WTC11 (cell line): ENCODE data around the gene NDUFV2. TPM values are rescaled to one million over a fixed set of nuclear protein-coding genes. Genes with fewer than 3 reads are reported as not detected.

ENCODE experiments used
- ATAC-seq: fragments of 200-7000 bp; cut with Tn5 transposase; 2 replicates; pipeline ENCODE4 v1.10.0; 2021; ENCODE audit warnings: mild to moderate bottlenecking, moderate library complexity
- CTCF ChIA-PET: fragments of 300-600 bp; sonication (Branson Sonifier 250); formaldehyde crosslinking; loops from one replicate; lab custom pipeline; 2021; ENCODE audit warnings: antibody characterized with exemption; lab: Charles Lee
- POLR2A ChIA-PET: fragments of 350-600 bp; sonication (Branson Sonifier 250); formaldehyde crosslinking; loops from one replicate; lab custom pipeline; 2021; ENCODE audit warnings: antibody characterized with exemption; lab: Charles Lee
- DNase-seq: peaks from one replicate; pipeline ENCODE4 v3.0.0; 2021; ENCODE audit warnings: low spot score
- H3K27ac Mint-ChIP-seq: 2 replicates; pipeline ENCODE4 v1.8.0; 2021; ENCODE audit warnings: mixed read lengths
- H3K27me3 Mint-ChIP-seq: 2 replicates; pipeline ENCODE4 v1.8.0; 2021; ENCODE audit warnings: low read depth, mild to moderate bottlenecking, moderate library complexity, mixed read lengths
- H3K36me3 Mint-ChIP-seq: 2 replicates; pipeline ENCODE4 v1.8.0; 2021; ENCODE audit warnings: mixed read lengths
- H3K4me1 Mint-ChIP-seq: 2 replicates; pipeline ENCODE4 v1.8.0; 2022; ENCODE audit warnings: mixed read lengths
- H3K4me3 Mint-ChIP-seq: 2 replicates; pipeline ENCODE4 v1.8.0; 2021; ENCODE audit warnings: mild to moderate bottlenecking, moderate library complexity, mixed read lengths
- H3K9me3 Mint-ChIP-seq: 2 replicates; pipeline ENCODE4 v1.8.0; 2021; ENCODE audit warnings: mixed read lengths
- ATF3 ChIP-seq: sonication (generic); formaldehyde crosslinking; conservative IDR thresholded peaks from 2 replicates; pipeline ENCODE4 v1.8.1; 2022; ENCODE audit warnings: mild to moderate bottlenecking, missing genetic modification reagents
- CBFB ChIP-seq: sonication (generic); formaldehyde crosslinking; IDR thresholded peaks from 2 replicates; pipeline ENCODE4 v1.8.1; 2022; ENCODE audit warnings: mild to moderate bottlenecking, low read depth, missing genetic modification reagents
- ELF4 ChIP-seq: sonication (generic); formaldehyde crosslinking; IDR thresholded peaks from 2 replicates; pipeline ENCODE4 v1.8.1; 2022; ENCODE audit warnings: low read depth, mild to moderate bottlenecking, moderate library complexity, missing genetic modification reagents
- ERG ChIP-seq: fragments of 250-450 bp; sonication (Bioruptor Pico); IDR thresholded peaks from 2 replicates; pipeline ENCODE4 v1.8.0; 2021; ENCODE audit warnings: mild to moderate bottlenecking
- FOXP1 ChIP-seq: sonication (generic); formaldehyde crosslinking; IDR thresholded peaks from 2 replicates; pipeline ENCODE4 v1.8.0; 2022; ENCODE audit warnings: missing genetic modification reagents, mild to moderate bottlenecking, moderate library complexity, borderline replicate concordance
- GRHL2 ChIP-seq: fragments of 250-450 bp; sonication (Bioruptor Pico); IDR thresholded peaks from 2 replicates; pipeline ENCODE4 v1.8.0; 2022; ENCODE audit warnings: mild to moderate bottlenecking, moderate library complexity; ENCODE audit not compliant: insufficient replicate concordance, severe bottlenecking
- GTF2I ChIP-seq: fragments of 250-450 bp; sonication (Bioruptor Pico); conservative IDR thresholded peaks from 2 replicates; pipeline ENCODE4 v1.4.0; 2021; ENCODE audit warnings: mild to moderate bottlenecking
- HMGXB4 ChIP-seq: sonication (generic); formaldehyde crosslinking; IDR thresholded peaks from 2 replicates; pipeline ENCODE4 v1.8.1; 2023; ENCODE audit warnings: mild to moderate bottlenecking, moderate library complexity, missing genetic modification reagents
- IRF1 ChIP-seq: sonication (generic); formaldehyde crosslinking; IDR thresholded peaks from 2 replicates; pipeline ENCODE4 v1.8.0; 2023; ENCODE audit warnings: missing genetic modification reagents
- KAT7 ChIP-seq: sonication (generic); formaldehyde crosslinking; IDR thresholded peaks from 2 replicates; pipeline ENCODE4 v1.8.1; 2023; ENCODE audit warnings: missing genetic modification reagents, mild to moderate bottlenecking, borderline replicate concordance
- MLX ChIP-seq: sonication (generic); formaldehyde crosslinking; IDR thresholded peaks from 2 replicates; pipeline ENCODE4 v1.8.1; 2023; ENCODE audit warnings: mild to moderate bottlenecking, missing genetic modification reagents, moderate library complexity
- NR1H2 ChIP-seq: sonication (generic); formaldehyde crosslinking; IDR thresholded peaks from 2 replicates; pipeline ENCODE4 v1.9.0; 2021; ENCODE audit warnings: mild to moderate bottlenecking, moderate library complexity, missing genetic modification reagents
- NR2C2 ChIP-seq: sonication (generic); formaldehyde crosslinking; IDR thresholded peaks from 2 replicates; pipeline ENCODE4 v1.8.0; 2022; ENCODE audit warnings: mild to moderate bottlenecking, missing genetic modification reagents
- OVOL2 ChIP-seq: fragments of 250-450 bp; sonication (Bioruptor Pico); IDR thresholded peaks from 2 replicates; pipeline ENCODE4 v1.9.0; 2021; ENCODE audit warnings: mild to moderate bottlenecking, borderline replicate concordance
- PRRX2 ChIP-seq: fragments of 250-450 bp; sonication (Bioruptor Pico); IDR thresholded peaks from 2 replicates; pipeline ENCODE4 v1.8.0; 2021; ENCODE audit warnings: mild to moderate bottlenecking
- RELA ChIP-seq: sonication (generic); formaldehyde crosslinking; IDR thresholded peaks from 2 replicates; pipeline ENCODE4 v1.8.1; 2022; ENCODE audit warnings: missing genetic modification reagents, mild to moderate bottlenecking, borderline replicate concordance
- TP53 ChIP-seq: sonication (generic); formaldehyde crosslinking; IDR thresholded peaks from 2 replicates; pipeline ENCODE4 v1.8.1; 2023; ENCODE audit warnings: mild to moderate bottlenecking, missing genetic modification reagents
- ZBTB43 ChIP-seq: sonication (generic); formaldehyde crosslinking; IDR thresholded peaks from 2 replicates; pipeline ENCODE4 v1.8.1; 2023; ENCODE audit warnings: mild to moderate bottlenecking, missing genetic modification reagents
- ZNF232 ChIP-seq: sonication (generic); formaldehyde crosslinking; IDR thresholded peaks from 2 replicates; pipeline ENCODE4 v1.8.0; 2022; ENCODE audit warnings: mild to moderate bottlenecking, missing genetic modification reagents
- ZNF281 ChIP-seq: sonication (generic); formaldehyde crosslinking; IDR thresholded peaks from 2 replicates; pipeline ENCODE4 v1.8.0; 2023; ENCODE audit warnings: mild to moderate bottlenecking, missing genetic modification reagents
- ZNF317 ChIP-seq: sonication (generic); formaldehyde crosslinking; IDR thresholded peaks from 2 replicates; pipeline ENCODE4 v1.8.1; 2023; ENCODE audit warnings: low read depth, mild to moderate bottlenecking, moderate library complexity, missing genetic modification reagents, borderline replicate concordance
- ZNF532 ChIP-seq: fragments of 250-450 bp; sonication (Bioruptor Pico); IDR thresholded peaks from 2 replicates; pipeline ENCODE4 v1.9.0; 2021; ENCODE audit warnings: mild to moderate bottlenecking, borderline replicate concordance
- total RNA-seq: library from RNA; stranded (reverse); gene quantifications from 3 replicates; pipeline ENCODE4 v1.2.3, GENCODE V29; 2021

Gene NDUFV2
- total RNA-seq, 1 experiment from 2014 or later = 192 TPM

- TF ChIP-seq RELA (CRISPR knock-in tag) (no peak), ZBTB43 (CRISPR knock-in tag) (no peak), ZNF532 (CRISPR knock-in tag) (no peak), ZNF232 (no peak), GRHL2 (CRISPR knock-in tag) (no peak), KAT7 (CRISPR knock-in tag) (no peak), IRF1 (CRISPR knock-in tag) (no peak), CBFB (CRISPR knock-in tag) (no peak), NR2C2 (CRISPR knock-in tag) (no peak), ZNF281 (CRISPR knock-in tag) (no peak)
- TF ChIP-seq, all 79 proteins: peak for 0
Observed at GRCh38 chr18:9135081-9135911, 32.8 kb downstream of the NDUFV2 start (continued).

- no peaks in the 10 kb centered on the region for H3K27me3 Mint-ChIP-seq
- DNase-seq (peak; percentile 83), ATAC-seq (peak; percentile 62)
- H3K27ac Mint-ChIP-seq = peak overlapping the region; percentile 99
- H3K4me1 Mint-ChIP-seq = peaks cover 32% of the 10 kb centered on the region
- CTCF ChIA-PET = interaction anchor here (2.0 kb wide), 1 partner anchor 268 kb away, joined by 4 read pairs; no protein-coding TSS in a partner anchor
- H3K36me3 Mint-ChIP-seq = peaks cover 24% of the 10 kb centered on the region
- POLR2A ChIA-PET = interaction anchor here (0.7 to 2.4 kb wide), 5 partner anchors 12 to 268 kb away, joined by 3 to 10 read pairs (median 4); partner anchors contain the start of gene TWSG1
- H3K4me3 Mint-ChIP-seq = peak overlapping the region; percentile 91
- H3K9me3 Mint-ChIP-seq = no peaks in the 10 kb centered on the region
- TF ChIP-seq NR1H2 (CRISPR knock-in tag) (no peak), ATF3 (CRISPR knock-in tag) (no peak), ERG (CRISPR knock-in tag) (peak; percentile 41; the same call in 1 of the 2 replicates), TP53 (no peak), GTF2I (no peak), ZNF317 (CRISPR knock-in tag) (no peak), HMGXB4 (CRISPR knock-in tag) (no peak), ELF4 (CRISPR knock-in tag) (no peak), OVOL2 (no peak), PRRX2 (0 out of 2 replicates have a peak, but pooled peaks have one; percentile 25), FOXP1 (no peak), MLX (no peak)
Observed at GRCh38 chr18:9135912-9136314, 33.4 kb downstream of the NDUFV2 start.
